WTC11 (cell line): ENCODE data around the gene TMPRSS3.

Experiments
- ATF1 ChIP-seq: sonication (generic); formaldehyde crosslinking; IDR thresholded peaks from 2 replicates; pipeline ENCODE4 v1.8.1; 2023; ENCODE audit warnings: mild to moderate bottlenecking, moderate library complexity, missing genetic modification reagents
- CTCF ChIP-seq: fragments of 200-600 bp; IDR thresholded peaks from 2 replicates; pipeline ENCODE4 v1.8.0; 2022; ENCODE audit warnings: antibody characterized with exemption
- RORB ChIP-seq: fragments of 250-450 bp; sonication (Bioruptor Pico); IDR thresholded peaks from 2 replicates; pipeline ENCODE4 v1.9.0; 2021; ENCODE audit warnings: mild to moderate bottlenecking
- SP1 ChIP-seq: sonication (generic); formaldehyde crosslinking; conservative IDR thresholded peaks from 2 replicates; pipeline ENCODE4 v1.8.1; 2022; ENCODE audit warnings: missing genetic modification reagents
- TEAD4 ChIP-seq: sonication (generic); formaldehyde crosslinking; IDR thresholded peaks from 2 replicates; pipeline ENCODE4 v1.8.0; 2022; ENCODE audit warnings: mild to moderate bottlenecking, missing genetic modification reagents
- ZNF121 ChIP-seq: sonication (generic); formaldehyde crosslinking; IDR thresholded peaks from 2 replicates; pipeline ENCODE4 v1.8.0; 2023; ENCODE audit warnings: missing genetic modification reagents
- ZNF396 ChIP-seq: fragments of 250-450 bp; sonication (Bioruptor Pico); IDR thresholded peaks from 2 replicates; pipeline ENCODE4 v1.8.0; 2021; ENCODE audit warnings: mild to moderate bottlenecking, moderate library complexity, borderline replicate concordance
- TF ChIP-seq, protein P1 (sequence below): sonication (generic); formaldehyde crosslinking; IDR thresholded peaks from 2 replicates; pipeline ENCODE4 v1.8.1; 2023; ENCODE audit warnings: mild to moderate bottlenecking, missing genetic modification reagents

- TF ChIP-seq SP1 (CRISPR knock-in tag), result no peak
- no peak for TF ChIP-seq CTCF
- no peak for TF ChIP-seq ZNF396 (CRISPR knock-in tag)
- TF ChIP-seq, protein P1, sequence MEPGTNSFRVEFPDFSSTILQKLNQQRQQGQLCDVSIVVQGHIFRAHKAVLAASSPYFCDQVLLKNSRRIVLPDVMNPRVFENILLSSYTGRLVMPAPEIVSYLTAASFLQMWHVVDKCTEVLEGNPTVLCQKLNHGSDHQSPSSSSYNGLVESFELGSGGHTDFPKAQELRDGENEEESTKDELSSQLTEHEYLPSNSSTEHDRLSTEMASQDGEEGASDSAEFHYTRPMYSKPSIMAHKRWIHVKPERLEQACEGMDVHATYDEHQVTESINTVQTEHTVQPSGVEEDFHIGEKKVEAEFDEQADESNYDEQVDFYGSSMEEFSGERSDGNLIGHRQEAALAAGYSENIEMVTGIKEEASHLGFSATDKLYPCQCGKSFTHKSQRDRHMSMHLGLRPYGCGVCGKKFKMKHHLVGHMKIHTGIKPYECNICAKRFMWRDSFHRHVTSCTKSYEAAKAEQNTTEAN (CRISPR knock-in tag), result no peak
- no peak for TF ChIP-seq TEAD4 (CRISPR knock-in tag)
- TF ChIP-seq RORB (CRISPR knock-in tag), result no peak
- no peak for TF ChIP-seq ATF1 (CRISPR knock-in tag)
- no peak for TF ChIP-seq ZNF121 (CRISPR knock-in tag)
Observed at GRCh38 chr21:42414553-42414927, 18.7 kb upstream of the TMPRSS3 start.
